NCI-H1436 treated with DMSO at 0.1 percent for 48 hours (cell line): ENCODE results near the gene ATP2C1.

ENCODE experiments used
- DNase-seq: peaks from one replicate; lab custom pipeline; 2025; lab: John Stamatoyannopoulos, UW

Gene ATP2C1

DNA sequence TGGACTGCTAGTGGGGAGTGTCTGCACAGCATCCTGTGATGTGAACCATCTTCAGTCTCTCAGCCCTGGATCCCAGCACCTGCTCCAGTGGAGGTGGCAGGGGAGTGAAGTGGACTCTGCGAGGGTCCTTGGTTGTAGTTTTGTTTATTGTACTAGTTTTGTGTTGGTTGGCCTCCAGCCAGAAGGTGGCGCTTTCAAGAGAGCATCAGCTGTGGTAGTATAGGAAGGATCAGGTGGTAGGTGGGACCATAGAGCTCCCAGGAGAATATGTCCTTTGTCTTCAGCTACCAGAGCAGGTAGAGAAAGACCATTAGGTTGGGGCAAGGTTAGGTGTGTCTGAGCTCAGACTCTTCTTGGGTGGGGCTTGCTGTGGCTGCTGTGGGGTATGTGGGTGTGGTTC, 153.7 kb downstream of the ATP2C1 start:
- DNase-seq = no peak

DNA sequence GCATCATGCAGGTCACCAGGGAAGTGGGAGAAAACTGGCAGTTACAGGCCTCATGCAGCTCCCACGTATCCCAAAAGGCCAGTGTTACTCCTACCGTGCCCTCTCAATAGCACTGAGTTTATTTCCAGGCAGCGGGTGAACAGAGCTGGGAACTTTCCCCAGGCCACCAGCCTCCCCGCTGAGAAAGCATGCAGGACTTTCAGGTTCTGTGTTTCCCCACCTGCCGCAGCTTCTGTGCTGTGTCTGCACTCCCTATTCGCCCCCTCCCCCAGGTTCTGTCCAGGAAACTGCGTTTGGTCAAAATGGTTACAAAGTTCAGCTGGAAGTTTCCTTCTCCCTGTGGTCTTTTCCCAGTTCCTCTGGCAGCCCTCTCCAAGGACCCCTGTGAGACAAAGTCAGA, 154.1 kb downstream of the ATP2C1 start:
- no peak for DNase-seq

DNA sequence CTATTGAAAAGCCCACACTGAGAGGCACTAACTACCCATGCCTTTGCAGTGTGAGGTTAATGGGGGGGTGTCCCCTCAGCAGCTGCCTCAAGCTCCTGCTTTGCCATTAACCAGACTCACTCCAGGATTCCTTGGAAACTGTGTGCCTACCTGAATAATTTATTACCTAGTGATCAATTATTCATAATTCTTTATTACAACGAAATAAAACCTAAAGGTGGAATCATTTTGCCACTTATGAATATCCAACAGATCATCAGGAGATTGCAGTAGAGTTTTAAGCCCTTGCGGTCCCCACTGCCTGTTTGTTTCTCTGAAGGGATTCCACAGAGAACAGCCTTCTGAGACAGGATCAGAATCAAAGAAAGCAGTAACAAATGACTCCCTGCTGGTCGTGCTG, 156.1 kb downstream of the ATP2C1 start:
- no peak for DNase-seq

DNA sequence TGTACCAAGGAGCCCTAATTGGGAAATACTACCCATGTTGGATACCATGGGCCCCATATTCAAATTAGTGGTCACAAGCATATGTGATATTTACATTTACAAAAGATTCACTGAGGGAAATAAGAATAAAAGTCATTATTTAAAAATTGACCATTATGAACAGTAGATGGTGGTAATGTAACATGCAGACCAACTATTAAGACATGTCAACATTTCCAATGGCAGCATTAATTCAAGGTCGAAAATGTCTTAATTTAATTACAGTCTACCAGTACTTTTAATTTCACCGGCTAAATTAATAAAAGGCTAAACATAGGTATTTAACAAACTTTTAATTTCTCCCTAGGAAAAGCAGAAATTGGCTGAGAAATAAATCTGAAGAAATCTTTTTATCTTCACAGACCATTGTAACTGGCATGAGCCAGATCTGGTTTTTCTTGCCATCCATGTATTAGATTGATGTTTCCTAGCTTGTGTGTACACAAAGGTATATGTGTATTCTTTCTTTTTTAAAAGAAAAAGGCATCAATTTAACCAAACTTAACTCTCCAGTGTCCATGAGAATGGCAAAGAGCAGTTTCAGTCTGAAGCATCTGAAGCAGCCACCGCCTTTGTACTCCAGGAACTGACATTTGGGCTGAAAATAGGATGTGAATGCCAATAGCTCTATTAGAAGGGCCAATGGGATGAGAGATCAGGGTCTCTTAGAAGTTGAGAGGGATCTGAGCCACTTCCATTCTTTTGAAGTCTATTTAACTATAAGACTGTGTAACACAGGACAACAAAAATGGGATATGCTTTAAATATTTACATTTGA, 159.4 kb downstream of the ATP2C1 start:
- no peak for DNase-seq
